Mucosa of descending colon (tissue), 3 donors: ENCODE data around the gene EARS2. TPM values are rescaled to one million over a fixed set of nuclear protein-coding genes. Genes with fewer than 3 reads are reported as not detected.

Source experiments
- ATAC-seq: fragments of 200-7000 bp; cut with Tn5 transposase; one replicate; pipeline ENCODE4 v1.9.1; 2020; ENCODE audit warnings: mild to moderate bottlenecking, moderate library complexity
- DNase-seq, 3 donors: peaks; one replicate each; pipeline ENCODE4 v3.0.0-alpha.2; 2020
- H3K36me3 ChIP-seq: fragments of 200-600 bp; one replicate; pipeline ENCODE4 v1.8.0; 2021; ENCODE audit warnings: low read depth, mild to moderate bottlenecking
- H3K4me1 ChIP-seq: fragments of 200-600 bp; one replicate; pipeline ENCODE4 v1.8.0; 2021; ENCODE audit warnings: low read depth, mild to moderate bottlenecking
- H3K4me3 ChIP-seq: fragments of 200-600 bp; one replicate; pipeline ENCODE4 v1.8.0; 2021; ENCODE audit warnings: mild to moderate bottlenecking
- H3K9me3 ChIP-seq: fragments of 200-600 bp; one replicate; pipeline ENCODE4 v1.8.0; 2021; ENCODE audit warnings: mild to moderate bottlenecking
- intact Hi-C, 2 donors: fragments of 100-400 bp; cut with DNase I in 1 of 2; cut with micrococcal nuclease in 1 of 2; formaldehyde crosslinking; loops; one replicate each; pipeline versions ENCODE4 v1.11.0 to v1.11.1; 2022; cut with DNase I, micrococcal nuclease
- total RNA-seq, 3 donors: library from RNA; stranded (reverse); fragmentation: NEBNext Ultra II Directional in 2 of 3; extraction: Animal tissue kit (Norgen Biotek cat#: 25700) in 2 of 3; gene quantifications; one replicate each; pipeline versions ENCODE4 v1.2.1 to v1.2.4, GENCODE V29; 2021 to 2023
- TF ChIP-seq, protein P1 (sequence below): fragments of 200-600 bp; IDR thresholded peaks from one replicate; pipeline ENCODE4 v1.8.0; 2022; ENCODE audit warnings: antibody characterized with exemption, mild to moderate bottlenecking
- donor health status: DM: no; HTN: no; CAD: no; lungs with moderate emphysema.
- donor health status: DM: no; HTN: no; CAD: no.
- donor health status: DM: no; HTN: yes; CAD: no.

EARS2 gene
- total RNA-seq, 3 donors from 2014 or later, result 15.2 to 18.0 (median 17.2) TPM

DNA sequence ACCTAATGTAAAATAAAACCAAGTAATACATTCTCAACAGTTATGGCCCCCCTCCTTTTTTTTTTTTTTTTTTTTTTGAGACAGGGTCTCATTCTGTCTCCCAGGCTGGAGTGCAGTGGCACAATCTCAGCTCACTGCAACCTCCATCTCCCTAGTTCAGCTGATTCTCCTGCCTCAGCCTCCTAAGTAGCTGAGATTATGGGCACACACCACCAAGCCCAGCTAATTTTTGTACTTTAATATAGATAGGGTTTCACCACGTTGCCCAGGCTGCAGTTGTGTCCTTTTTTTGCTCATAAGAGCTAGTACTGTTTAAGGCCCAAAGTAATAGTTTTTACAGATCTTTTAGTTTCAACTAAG, 18.3 kb downstream of the EARS2 start:
- H3K4me1 ChIP-seq, result no peaks in the 10 kb centered on the region
- H3K36me3 ChIP-seq, result peaks cover 9% of the 10 kb centered on the region
- intact Hi-C loops, result no loop called here

DNA sequence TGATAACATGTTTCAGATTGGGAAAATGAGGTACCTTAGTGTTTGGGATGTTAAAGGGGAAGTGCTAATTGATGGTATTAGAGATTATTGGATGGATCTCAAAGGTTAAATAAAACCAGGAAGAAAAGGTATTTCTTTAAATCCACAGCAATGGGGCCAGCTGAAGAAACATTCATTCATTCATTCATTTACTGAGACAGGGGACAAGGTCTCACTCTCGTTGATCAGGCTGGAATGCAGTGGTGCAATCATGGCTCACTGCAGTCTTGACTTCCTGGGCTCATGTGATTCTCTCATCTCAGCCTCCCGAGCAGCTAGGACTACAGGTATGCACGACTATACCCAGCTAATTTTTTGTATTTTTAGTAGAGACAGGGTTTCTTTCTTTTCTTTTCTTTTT, 19.8 kb downstream of the EARS2 start:
- DNase-seq, result no peak
- intact Hi-C loops, result no loop called here
- no peak for ATAC-seq
- Histone ChIP-seq H3K9me3 (no peaks in the 10 kb centered on the region), H3K4me1 (no peaks in the 10 kb centered on the region), H3K36me3 (peaks cover 9% of the 10 kb centered on the region), H3K4me3 (no peak overlapping the region)
- TF ChIP-seq, protein P1, sequence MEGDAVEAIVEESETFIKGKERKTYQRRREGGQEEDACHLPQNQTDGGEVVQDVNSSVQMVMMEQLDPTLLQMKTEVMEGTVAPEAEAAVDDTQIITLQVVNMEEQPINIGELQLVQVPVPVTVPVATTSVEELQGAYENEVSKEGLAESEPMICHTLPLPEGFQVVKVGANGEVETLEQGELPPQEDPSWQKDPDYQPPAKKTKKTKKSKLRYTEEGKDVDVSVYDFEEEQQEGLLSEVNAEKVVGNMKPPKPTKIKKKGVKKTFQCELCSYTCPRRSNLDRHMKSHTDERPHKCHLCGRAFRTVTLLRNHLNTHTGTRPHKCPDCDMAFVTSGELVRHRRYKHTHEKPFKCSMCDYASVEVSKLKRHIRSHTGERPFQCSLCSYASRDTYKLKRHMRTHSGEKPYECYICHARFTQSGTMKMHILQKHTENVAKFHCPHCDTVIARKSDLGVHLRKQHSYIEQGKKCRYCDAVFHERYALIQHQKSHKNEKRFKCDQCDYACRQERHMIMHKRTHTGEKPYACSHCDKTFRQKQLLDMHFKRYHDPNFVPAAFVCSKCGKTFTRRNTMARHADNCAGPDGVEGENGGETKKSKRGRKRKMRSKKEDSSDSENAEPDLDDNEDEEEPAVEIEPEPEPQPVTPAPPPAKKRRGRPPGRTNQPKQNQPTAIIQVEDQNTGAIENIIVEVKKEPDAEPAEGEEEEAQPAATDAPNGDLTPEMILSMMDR, result no peak

More for the DNA sequence above, 18.3 kb downstream of the EARS2 start:
- TF ChIP-seq, protein P1, result no peak
- no peak for ATAC-seq
- no peak for DNase-seq
- no peaks in the 10 kb centered on the region for H3K9me3 ChIP-seq
- H3K4me3 ChIP-seq, result no peak overlapping the region

DNA sequence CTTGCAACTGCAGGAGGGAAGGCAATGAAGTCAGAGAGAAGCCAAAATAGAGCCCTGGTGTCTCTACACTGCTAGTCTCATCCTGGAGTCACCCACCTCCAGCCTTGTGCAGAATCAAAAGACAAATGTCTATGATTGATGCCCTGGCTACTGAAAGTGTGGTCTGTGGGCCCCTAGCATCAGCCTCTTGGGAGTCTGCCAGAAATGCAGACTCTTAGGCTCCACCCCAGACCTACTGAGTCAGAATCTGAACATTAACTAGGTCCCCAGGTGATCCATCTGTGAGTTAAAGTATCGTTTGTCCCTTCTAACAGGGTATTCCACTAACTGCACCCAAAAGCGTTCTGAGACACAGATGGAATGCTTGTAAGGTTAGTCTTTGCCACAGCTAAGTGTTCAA, 21.2 kb downstream of the EARS2 start:
- no peaks in the 10 kb centered on the region for H3K9me3 ChIP-seq
- intact Hi-C loops, result no loop called here
- no peaks in the 10 kb centered on the region for H3K4me1 ChIP-seq
- DNase-seq (no peak), ATAC-seq (no peak)
- peaks cover 9% of the 10 kb centered on the region for H3K36me3 ChIP-seq
- TF ChIP-seq, protein P1, result no peak
- no peak overlapping the region for H3K4me3 ChIP-seq

DNA sequence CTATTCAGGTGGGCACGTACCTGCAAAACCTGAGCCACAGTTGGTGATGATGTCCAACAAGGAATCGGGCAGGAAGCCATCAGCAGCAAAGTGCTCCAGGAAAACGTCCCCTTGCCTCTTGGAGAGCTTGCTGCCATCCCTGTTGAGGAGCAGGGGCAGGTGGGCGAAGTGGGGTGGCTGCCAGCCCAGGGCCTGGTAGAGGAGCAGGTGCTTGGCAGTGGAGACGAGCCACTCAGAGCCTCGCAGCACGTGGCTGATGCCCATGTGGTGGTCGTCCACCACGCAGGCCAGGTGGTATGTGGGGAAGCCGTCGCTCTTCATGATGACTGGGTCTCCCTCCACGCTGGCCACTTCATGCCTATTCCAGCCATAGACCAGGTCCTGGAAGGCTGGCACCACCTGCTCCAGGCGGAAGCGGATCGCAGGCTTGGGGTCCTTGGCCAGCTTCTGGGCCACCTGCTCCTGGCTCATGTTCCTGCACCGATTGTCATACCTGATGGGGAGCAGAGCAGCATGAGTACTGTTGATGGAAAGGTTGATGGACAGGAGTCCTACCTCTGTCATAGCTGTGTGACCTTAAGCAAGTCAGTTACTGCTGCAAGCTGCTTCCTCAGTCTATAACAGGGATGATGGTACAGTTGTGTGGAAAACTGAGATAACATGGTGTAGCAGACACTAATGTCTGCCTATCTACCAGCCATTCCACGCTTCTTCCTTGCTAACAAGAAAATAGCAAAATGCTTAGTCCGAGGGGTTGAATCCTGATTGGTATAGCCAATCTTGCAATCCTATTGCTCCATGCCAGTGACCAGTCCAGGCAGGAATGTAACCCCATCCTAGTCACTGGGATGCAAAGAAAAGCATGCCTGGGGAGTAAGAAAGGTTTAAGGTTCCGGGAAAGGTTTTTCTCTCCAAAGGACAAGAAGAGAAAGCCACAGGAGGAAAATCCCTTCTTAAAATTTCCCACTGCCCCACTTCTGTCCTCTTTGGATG, 22.0 kb downstream of the EARS2 start:
- H3K9me3 ChIP-seq, result no peaks in the 10 kb centered on the region
- H3K4me3 ChIP-seq, result no peak overlapping the region
- intact Hi-C loops, result no loop called here
- H3K4me1 ChIP-seq, result no peaks in the 10 kb centered on the region
- ATAC-seq (no peak), DNase-seq (no peak)
- TF ChIP-seq, protein P1, result no peak
- peaks cover 9% of the 10 kb centered on the region for H3K36me3 ChIP-seq

DNA sequence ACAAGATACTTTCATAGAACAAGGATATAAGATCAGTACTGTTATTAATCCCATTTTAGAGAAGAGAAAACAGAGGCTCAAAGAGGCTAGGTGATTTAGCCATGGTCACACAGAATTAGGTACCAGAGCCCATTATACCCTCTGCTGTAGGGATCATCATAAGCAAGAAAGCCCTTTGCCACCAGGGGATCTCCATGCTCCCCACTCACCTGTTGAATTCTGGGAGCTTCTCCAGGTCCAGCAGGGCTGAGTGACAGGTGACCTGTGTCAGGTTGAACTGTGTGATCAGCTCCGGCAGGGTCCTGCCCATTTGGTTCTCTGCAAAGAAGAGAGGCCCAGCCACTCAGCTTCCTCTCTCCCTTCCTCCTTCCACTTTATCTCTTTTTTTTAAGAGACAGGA, 24.7 kb downstream of the EARS2 start:
- no peak for ATAC-seq
- no peak overlapping the region for H3K4me3 ChIP-seq
- H3K4me1 ChIP-seq, result no peaks in the 10 kb centered on the region
- intact Hi-C loops, result no loop called here
- no peak for DNase-seq
- TF ChIP-seq, protein P1, result no peak
- H3K36me3 ChIP-seq, result peaks cover 9% of the 10 kb centered on the region
- H3K9me3 ChIP-seq, result no peaks in the 10 kb centered on the region
